ENCODE results near the gene PRRG1.

DNA sequence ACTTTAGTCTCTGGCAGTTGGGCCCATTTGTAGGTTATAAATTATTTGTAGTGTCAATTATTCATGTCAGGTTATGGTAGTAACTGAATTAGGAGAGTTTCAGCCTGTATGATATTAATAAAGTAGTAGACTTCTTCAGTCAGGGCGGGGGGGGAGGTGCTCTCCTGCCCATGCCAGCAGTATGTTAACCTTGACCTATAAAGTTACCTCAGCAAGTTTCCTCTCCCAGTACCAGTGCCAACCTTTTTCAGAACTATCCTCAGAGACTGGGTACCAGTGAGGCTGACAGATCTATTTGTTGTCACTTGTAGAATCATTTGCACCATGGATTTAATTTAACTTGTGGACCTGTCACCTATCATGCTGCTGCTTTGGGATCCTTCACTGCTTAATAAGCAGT, 88.0 kb downstream of the PRRG1 start:
- TF ChIP-seq, protein P1, sequence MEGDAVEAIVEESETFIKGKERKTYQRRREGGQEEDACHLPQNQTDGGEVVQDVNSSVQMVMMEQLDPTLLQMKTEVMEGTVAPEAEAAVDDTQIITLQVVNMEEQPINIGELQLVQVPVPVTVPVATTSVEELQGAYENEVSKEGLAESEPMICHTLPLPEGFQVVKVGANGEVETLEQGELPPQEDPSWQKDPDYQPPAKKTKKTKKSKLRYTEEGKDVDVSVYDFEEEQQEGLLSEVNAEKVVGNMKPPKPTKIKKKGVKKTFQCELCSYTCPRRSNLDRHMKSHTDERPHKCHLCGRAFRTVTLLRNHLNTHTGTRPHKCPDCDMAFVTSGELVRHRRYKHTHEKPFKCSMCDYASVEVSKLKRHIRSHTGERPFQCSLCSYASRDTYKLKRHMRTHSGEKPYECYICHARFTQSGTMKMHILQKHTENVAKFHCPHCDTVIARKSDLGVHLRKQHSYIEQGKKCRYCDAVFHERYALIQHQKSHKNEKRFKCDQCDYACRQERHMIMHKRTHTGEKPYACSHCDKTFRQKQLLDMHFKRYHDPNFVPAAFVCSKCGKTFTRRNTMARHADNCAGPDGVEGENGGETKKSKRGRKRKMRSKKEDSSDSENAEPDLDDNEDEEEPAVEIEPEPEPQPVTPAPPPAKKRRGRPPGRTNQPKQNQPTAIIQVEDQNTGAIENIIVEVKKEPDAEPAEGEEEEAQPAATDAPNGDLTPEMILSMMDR (CRISPR knock-in tag; IDR thresholded peaks at IDR 0.05), result no peak
- TF ChIP-seq ZMYM2 (CRISPR knock-in tag; IDR thresholded peaks at IDR 0.05) (no peak), PHF8 (CRISPR knock-in tag; IDR thresholded peaks at IDR 0.05) (no peak)
- TF ChIP-seq, protein P2, sequence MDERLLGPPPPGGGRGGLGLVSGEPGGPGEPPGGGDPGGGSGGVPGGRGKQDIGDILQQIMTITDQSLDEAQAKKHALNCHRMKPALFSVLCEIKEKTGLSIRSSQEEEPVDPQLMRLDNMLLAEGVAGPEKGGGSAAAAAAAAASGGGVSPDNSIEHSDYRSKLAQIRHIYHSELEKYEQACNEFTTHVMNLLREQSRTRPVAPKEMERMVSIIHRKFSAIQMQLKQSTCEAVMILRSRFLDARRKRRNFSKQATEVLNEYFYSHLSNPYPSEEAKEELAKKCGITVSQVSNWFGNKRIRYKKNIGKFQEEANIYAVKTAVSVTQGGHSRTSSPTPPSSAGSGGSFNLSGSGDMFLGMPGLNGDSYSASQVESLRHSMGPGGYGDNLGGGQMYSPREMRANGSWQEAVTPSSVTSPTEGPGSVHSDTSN (CRISPR knock-in tag; IDR thresholded peaks at IDR 0.05), result no peak

Data from HepG2 (cell line).